Liver (tissue), 3 donors: ENCODE data around the gene ALDH6A1.
"Not testable (repeated sequence)": the region's sequence is repeated elsewhere in the genome, so short reads cannot be mapped to it uniquely, and the experiment has no call there.

ENCODE experiments used
- CTCF ChIP-seq: fragments of 150-350 bp; IDR thresholded peaks from 2 replicates; pipeline ENCODE4 v1.5.1; 2017; ENCODE audit warnings: improper control_type of control experiment, low read depth, low read length; ENCODE audit not compliant: missing input control
- RAD21 ChIP-seq, 2 donors: IDR thresholded peaks; 2 replicates each; pipeline ENCODE4 v1.6.1; 2016; ENCODE audit warnings: antibody characterized with exemption in 2 of 2, mild to moderate bottlenecking in 2 of 2
- RXRA ChIP-seq, 2 donors: IDR thresholded peaks; 2 replicates each; pipeline ENCODE4 v1.6.1; 2017 to 2018; ENCODE audit warnings: antibody characterized with exemption in 2 of 2, mild to moderate bottlenecking in 1 of 2
- SP1 ChIP-seq: IDR thresholded peaks from 2 replicates; pipeline ENCODE4 v1.6.1; 2018; ENCODE audit warnings: antibody characterized with exemption, mild to moderate bottlenecking
- donor health status: healthy.
- donor health status: healthy.

GRCh38 chr14:74125487-74125886 lies 41.2 kb upstream of the ALDH6A1 start:
- TF ChIP-seq RXRA (IDR thresholded peaks at IDR 0.05); CTCF; RAD21 (IDR thresholded peaks at IDR 0.05); SP1: not testable (repeated sequence)
